DMS153 (cell line): ENCODE results near the gene RELB.

Experiments used
- DNase-seq: peaks from one replicate; lab custom pipeline; 2025; lab: John Stamatoyannopoulos, UW

The RELB gene

DNA sequence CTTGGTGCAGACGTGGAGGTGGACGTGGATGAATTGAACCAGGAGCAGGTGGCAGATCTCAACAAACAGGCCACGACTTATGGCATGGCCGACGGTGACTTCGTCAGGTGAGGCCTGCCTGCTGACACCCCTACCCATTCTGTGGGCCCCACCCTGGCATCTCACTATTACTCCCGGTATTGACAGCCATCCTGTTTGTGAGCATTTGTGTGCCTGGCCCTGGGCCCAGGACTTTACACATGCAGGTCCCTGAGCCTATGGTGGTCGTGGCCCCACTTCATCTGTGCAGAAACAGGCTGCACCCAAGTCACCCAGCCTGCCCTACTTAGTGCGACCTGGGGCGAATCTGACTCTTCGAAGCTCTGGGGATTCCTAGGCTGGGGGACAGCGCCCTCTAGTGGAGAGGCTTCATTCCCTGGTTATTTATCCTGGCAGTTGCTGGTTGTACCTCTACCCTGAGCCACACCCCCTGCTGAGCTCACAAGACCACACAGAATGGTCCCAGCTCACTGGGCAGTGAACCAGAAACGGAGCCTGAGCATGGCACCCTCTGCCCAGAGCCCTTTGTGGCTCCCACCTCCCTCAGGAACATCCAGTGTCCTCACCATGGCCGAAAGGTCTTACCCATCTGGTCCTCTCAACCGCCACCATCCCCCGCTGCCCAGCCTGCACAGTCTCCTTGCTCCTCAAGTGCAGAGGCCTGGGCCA, 58.1 kb downstream of the RELB start:
- peak; percentile 19 for DNase-seq

GRCh38 chr19:45061965-45062364, 60.7 kb downstream of the RELB start:
- DNase-seq: no peak

- DNase-seq: no peak
These were observed 62.9 kb downstream of the RELB start for GRCh38 chr19:45063851-45064801.

- no peak for DNase-seq
These were observed 65.8 kb downstream of the RELB start for GRCh38 chr19:45066921-45067661.

DNA sequence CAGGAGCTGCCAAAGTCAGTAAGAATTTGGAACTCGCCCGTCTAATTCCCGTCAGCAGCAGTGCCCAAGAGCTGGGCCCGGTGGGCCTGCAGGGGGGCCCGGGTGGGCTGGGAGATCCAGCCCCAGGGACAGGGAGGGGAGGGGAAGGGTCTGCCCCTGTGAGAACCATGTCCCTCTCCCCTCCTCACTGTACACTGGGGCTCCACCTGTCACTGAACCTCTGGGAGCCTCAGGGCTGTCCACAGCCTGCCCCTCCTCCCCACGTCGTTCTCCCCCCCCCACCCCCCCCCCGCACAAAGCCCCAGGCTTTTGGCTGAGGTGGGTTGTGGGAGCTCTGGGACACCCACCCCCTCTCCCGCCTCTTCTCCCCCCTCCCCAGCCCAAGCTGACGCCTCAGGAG, 66.8 kb downstream of the RELB start:
- DNase-seq: no peak

GRCh38 chr19:45069056-45069455, 67.8 kb downstream of the RELB start:
- no peak for DNase-seq

DNA sequence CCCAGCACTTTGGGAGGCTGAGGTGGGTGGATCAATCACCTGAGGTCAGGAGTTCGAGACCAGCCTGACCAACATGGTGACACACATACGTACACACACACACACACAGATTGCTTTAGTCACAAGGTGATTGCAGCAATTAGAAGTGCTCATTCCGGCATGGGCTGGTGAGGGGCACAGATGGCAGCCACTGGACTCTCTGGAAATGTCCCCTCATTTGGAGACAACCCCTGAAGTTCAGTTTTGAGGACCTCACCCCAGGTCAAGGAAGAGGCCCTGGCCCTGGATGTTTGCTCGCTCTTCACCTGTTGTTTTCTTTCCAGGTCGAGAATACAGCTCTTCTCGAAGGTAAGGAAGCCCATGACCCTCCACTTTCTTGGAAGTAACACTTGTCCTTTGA, 69.0 kb downstream of the RELB start:
- DNase-seq: no peak

DNA sequence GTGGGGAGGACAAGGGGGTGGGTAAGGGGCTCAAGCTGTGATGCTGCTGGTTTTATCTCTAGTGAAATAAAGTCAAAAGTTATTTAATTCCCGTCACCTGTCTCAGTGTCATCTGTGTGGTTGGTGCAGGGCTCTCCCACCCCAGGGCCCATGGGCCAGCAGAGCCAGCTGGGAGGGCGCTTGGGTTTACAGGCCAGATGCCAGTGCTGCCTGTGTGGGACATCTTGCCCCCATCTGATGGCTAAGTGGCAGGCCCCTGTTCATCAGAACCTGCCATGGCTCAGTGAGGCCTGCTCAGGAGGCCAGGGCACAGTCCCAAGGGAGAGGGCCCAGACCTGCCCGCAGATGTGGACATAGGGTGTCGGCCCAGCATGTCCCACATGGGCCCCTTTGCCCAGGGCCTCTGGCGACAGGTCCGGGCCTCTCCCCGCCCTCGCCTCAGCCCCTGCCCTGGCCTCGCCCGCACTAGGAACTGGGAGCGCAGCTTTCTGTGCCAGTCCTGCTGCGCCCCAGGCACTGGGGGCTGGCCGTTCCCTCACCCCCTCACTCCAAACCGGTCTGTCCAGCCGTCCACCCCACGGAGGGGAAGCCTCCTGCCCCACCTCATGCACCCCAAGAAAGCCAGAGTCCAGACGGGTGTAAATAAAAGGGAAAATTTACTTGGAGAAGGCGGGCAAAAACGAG, 69.7 kb downstream of the RELB start:
- no peak for DNase-seq

GRCh38 chr19:45071545-45071938, 70.3 kb downstream of the RELB start:
- DNase-seq: no peak

DNA sequence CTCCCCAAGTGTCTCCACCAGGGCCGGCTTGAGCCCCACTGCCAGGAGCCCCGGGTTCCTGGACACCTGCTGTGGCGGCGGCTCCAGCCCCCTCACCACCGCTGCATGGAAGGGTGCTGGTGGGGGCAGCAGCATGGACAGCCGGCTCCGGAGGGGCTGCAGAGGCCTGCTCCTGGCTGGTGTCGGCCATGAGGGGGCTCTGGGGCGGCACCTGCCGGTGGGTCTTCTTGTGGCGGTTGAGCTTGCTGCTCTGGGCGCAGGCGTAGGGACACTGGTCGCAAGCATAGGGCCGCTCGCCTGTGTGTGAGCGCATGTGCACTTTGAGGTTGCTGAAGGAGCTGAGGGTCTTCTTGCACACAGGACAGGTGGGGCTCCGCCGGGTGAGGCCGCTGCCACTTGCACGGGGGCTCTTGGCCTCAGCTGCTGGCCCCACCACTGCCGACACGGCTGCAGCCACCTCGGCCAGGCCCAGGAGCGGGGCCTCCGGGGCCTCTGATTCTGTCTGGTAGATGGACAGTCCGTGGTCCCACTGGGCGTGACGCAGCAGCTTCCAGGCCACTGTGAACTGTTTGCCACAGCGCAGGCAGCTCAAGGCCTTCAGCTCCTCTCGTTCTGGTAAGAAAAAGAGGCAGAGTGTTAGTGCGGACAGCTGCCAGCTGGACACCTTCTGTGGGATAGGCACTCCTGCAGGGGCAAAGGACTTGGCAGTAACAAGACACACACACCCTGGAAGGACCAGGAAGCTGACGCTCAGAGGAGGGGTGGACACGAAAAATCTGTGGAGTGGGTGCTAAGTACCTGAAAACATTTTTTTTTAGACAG, 70.9 kb downstream of the RELB start:
- DNase-seq: no peak

DNA sequence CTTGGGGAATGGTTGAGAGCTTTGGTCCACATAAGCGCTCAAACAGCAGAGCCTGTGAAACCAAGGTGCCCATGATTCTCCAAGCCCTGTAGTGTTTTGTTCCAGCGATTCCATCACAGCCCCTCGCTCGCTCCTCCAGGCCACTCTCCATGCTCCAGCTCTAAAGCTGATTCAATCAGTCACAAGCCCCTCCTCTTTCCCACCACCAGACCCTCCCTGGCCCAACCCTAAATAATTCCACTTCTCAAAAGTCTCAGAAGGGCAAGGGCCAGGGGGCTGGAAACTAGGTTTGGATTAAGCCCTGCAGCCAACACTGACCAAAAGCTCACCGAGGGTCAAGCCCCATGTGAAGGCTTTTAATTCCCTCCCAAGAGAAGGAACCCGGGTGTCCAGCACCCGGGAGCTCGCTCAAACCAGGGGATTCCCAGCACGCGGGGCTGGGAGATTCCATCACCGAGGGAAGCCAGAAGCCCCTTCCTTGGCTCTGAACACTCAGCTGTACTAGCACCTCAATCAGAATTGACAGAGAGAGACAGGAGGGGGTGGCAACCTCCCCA, 73.6 kb downstream of the RELB start:
- no peak for DNase-seq

DNA sequence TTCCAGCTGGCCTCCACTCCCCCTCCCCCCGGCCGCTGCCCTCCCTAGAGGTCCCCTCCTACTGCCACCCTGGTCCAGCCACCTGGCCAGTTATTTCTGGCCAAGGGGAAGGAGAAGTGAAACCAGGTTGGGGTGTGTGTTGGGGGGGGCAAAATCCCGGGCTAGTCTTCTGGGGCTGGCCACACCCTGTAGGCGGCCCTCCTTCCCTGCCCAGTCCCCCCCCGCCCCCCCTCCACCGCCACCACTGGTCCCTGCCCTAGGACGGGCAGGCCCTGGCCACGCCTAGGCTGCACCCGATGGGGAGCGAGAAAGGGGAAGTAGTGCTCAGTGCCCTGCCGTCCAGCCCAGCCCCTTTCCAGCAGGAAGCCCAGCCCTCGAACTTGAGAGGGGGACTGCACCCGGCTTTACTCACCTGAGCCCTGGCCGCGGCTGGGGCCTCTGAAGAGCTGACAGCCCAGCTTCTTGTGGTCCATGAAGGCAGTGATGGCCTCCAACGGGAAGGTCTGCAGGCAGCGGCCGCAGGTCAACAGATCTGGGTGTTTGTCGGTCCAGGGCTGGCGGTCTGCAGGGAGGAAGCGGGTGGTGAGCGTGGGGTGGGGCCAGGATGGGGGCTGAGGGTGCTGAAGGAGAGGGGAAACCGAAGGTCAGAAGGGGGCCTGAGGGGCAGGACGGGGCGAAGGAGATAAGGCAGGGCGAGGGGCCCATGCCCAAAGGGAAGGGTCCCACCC, 74.2 kb downstream of the RELB start:
- DNase-seq: peak; percentile 62

DNA sequence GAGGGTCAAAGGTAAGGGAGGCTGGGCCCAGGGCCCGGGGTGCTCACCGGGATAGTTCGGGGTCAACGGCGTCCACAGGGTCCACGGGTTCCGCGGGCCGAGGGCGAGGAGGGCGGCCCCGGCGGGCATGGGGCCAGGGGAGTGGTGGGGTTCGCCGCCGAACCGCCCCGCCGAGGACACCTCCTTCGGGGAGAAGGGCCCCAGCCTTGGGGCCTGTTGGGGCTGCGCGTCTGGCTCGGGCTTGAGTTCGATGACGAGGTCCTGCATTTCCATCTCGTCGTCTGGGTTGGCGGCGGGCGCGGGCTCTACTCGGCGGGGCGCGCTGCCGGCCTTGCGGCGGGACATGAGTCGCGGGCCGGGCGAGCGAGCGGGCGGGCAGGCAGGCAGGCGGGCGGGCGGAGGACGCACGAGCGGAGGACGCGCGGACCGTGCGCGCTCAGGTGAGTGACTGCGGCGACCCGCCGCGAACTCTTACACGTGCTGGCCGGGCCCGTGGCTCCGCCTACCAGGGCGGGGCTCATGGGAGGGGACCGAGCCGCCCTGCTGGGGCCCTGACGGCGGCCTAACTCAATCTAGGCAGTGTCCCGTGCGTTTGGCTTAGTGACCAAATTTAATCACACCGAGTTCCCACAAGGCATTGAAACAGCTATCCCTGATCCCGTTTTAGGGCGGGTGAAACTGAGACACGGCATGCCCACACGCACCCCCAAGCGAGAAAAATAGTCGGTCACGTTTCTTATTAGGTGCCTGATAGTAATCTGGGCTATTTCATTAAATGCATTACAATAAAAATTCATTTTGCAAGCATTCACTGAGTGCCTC, 75.0 kb downstream of the RELB start, which contains the start of gene ZNF296:
Gene ZNF296, minus strand, starts transcription at position 450 of the 822 bp plus-strand sequence. Its CDS starts 105 bp downstream, at position 345.
- peak; percentile 64 for DNase-seq

GRCh38 chr19:45076851-45077730, 75.8 kb downstream of the RELB start:
- no peak for DNase-seq

- DNase-seq: no peak
These were observed 77.3 kb downstream of the RELB start for GRCh38 chr19:45078390-45079062.

- peak; percentile 19 for DNase-seq
These were observed 78.0 kb downstream of the RELB start, which contains the start of gene GEMIN7 for GRCh38 chr19:45079063-45079910. TSS of gene GEMIN7 (plus strand) at chr19:45079260. CDS start at chr19:45090115, 10,855 bp downstream.
